Measurements from ENCODE around the gene GM2A. TPM values are rescaled to one million over a fixed set of nuclear protein-coding genes. Genes with fewer than 3 reads are reported as not detected.
"Not testable (repeated sequence)": the region's sequence is repeated elsewhere in the genome, so short reads cannot be mapped to it uniquely, and the experiment has no call there.

Gene GM2A
- polyA plus RNA-seq, 5 donors, result 29.6 to 39.3 (median 33.3) TPM

GRCh38 chr5:151250346-151251000 is 2.5 kb upstream of the GM2A start:
- no peak for DNase-seq

DNA sequence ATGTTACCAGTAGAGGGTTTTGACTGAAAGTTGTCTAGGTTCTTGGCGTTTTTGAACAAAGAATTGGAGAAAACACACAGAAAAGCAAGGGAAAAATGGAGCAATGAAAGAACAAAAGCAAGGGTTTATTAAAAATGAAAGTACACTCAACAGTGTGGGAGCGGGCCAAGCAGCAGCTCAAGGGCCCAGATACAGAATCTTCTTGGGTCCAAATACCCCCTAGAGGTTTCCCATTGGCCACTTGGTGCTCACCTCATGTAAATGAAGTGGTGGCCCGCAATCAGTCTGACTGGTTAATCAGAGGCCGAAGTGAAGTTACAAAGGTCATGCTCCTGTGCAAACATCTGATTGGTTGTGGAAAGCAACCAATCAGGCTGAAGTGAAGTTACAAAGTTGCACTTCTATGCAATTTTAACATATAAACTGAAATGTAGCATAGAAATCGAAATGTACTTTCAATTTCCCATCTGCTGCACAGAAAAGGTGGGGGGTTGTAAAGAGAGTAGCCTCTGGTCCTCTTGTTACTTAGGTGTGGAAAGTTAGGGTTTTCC is 1.9 kb upstream of the GM2A start:
- no peak for DNase-seq

DNA sequence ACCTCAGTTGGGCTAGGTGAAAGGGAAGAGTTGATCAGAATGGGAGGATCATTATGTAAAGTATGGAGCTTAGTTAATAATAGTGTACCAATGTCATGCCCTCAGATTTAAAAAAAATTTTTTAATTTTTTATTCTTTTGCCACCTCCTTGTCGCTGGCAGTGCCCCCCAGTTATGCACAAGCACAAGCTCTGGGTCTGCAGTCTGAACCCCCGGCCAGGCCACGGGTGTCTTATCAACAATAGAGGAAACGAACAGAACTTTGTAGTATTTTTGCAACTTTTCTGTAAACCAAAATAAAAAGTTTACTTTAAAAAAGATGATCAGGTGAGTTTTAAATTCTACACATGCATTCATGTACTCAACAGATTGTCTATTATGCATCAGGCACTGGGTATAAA is 1.4 kb upstream of the GM2A start:
- no peak for DNase-seq

DNA sequence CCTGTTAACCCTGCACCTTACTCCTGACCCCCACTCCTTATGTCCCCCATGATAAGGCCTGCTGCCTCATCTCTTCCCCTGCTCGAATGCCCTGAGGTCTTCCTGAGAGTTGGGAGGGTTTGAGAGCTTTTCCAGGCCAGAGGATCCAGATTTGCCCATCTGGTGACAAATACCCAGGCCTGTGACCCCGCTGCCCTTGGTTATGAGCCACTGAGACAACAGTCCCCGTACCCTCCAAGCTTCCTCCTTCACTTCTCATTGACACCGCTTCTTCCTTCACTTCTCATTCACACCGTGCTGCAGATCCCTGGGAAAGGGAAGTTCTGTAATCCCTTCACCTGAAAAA is 593 bp downstream of the GM2A start:
- no peak for DNase-seq

- DNase-seq, result no peak
Observed at GRCh38 chr5:151254556-151254955, 1.6 kb downstream of the GM2A start.

DNA sequence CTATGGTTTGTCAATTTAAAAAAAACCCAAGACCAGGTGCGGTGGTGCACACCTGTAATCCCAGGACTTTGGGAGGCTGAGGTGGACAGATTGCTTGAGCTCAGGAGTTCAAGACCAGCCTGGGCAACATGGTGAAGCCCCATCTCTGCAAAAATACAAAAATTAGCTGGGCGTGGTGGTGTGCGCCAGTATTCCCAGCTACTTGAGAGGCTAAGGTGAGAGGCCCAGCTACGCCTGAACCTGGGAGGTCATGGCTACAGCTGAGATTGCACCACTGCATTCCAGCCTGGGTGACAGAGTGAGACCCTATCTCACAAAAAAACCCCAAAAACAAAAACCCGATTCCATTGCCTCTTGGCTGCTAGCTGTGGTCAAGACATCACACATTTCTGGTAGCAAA is 2.0 kb downstream of the GM2A start:
- not testable (repeated sequence) for DNase-seq

- DNase-seq, result no peak
Observed at GRCh38 chr5:151255621-151256286, 2.8 kb downstream of the GM2A start.

DNA sequence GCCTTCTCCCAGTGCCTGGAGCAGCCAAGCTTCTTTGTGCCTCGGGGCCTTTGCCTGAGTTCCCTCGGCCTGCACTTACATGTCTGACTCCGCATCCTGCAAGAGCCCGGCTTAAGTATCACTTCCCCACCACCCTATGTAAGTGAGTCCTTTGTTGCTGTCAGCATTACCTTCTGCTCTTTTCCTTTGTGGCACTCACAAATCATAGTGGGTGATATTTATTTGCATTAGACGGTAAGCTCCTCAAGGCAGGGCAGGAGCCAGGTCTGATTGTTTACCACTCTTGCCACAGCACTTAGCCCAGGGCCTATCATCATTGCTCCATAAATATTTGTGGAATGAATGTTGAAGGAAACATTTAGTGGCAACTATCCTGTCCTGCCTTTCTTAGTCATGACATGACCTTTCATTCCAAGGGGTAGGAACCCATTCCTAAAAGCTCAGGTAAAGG is 4.8 kb downstream of the GM2A start:
- no peak for DNase-seq

GRCh38 chr5:151258201-151258611 is 5.2 kb downstream of the GM2A start:
- no peak for DNase-seq

GRCh38 chr5:151258816-151259215 is 5.8 kb downstream of the GM2A start:
- DNase-seq, result no peak

GRCh38 chr5:151259931-151260330 is 6.9 kb downstream of the GM2A start:
- no peak for DNase-seq

DNA sequence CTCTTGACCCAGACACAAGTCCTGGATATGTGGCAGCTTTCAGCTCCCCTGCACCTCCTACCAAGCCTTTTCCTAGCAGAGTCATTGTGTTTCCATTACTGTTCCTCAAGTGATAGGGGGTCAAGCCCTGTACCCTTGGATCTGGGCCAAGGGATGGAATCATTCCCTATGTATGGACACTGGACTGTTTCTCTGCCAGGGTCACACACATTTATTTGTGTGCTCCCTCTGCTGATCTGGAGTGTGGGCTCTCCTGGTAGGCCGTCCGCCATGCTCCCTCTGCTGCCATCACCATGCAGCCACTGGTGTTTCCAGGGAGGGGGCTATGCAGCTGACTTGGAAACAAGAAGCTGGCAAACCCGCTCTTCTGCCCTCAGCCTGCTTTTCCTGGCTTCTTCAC is 9.5 kb downstream of the GM2A start:
- DNase-seq, result no peak

DNA sequence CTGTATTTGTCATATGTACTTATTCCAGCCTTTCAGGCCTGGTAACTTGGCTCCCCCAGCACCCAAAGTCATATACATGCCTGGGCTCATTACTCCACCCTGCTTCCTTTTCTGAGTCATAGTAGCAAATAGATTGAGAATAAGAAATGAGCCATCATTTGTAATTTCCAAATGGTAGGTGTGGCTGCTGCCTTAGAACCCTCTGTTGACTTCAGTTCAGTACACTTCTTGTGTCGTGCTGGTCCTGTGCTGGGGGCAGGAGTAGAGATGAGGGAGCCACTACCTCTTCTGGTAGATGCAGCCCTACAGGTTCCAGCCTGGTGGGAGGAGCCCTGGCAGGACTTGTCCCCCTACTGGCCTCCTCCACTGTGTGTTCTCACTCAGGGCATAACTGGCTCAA is 11.1 kb downstream of the GM2A start:
- no peak for DNase-seq

DNA sequence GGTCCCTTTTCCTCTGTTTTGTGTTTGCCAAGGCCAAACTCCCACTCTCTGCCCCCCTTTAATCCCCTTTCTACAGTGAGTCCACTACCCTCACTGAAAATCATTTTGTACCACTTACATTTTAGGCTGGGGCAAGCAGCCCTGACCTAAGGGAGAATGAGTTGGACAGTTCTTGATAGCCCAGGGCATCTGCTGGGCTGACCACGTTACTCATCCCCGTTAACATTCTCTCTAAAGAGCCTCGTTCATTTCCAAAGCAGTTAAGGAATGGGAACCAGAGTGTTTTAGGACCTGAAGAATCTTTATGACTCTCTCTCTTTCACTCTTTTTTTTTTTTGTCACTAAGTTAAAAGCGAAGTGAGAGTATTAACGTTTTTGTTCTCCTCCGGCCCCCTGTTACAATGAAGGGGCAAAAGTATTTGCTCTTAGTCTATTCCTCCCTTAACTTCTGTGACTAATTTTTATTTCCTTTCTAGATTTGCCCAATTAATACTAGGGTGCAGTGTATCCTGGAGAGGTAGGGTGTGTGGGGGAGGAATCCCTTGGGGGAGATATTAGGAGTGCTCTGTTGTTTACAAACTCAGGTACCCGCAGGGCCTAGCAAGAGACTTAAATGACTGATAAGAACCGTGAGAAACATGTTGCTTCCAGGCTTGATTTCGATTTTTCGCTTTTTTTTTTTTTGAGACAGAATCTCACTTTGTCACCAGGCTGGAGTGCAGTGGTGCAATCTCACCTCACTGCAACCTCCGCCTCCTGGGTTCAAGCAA is 14.7 kb downstream of the GM2A start:
- no peak for DNase-seq

GRCh38 chr5:151270599-151270998 is 17.6 kb downstream of the GM2A start:
- no peak for DNase-seq

- DNase-seq, result no peak
Observed at GRCh38 chr5:151271336-151271735, 18.4 kb downstream of the GM2A start.

GRCh38 chr5:151274666-151275065 is 21.7 kb downstream of the GM2A start:
- DNase-seq, result no peak

DNA sequence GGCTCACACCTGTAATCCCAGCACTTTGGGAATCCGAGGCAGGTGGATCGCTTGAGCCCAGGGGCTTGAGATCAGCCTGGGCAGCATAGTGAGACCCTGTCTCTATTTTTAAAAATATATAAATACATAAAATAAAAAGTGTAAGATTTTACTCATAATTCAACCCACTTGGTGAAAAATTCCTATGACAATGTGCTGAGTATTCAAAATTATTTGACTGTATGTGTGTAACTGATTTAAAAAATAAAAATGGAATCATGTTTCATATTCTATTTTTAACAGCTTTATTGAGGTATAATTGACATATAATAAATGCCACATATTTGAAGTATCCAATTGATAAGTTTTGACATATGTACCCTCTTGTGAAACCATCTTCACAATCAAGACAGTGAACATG is 22.8 kb downstream of the GM2A start:
- no peak for DNase-seq

GRCh38 chr5:151278845-151279244 is 25.9 kb downstream of the GM2A start:
- no peak for DNase-seq

DNA sequence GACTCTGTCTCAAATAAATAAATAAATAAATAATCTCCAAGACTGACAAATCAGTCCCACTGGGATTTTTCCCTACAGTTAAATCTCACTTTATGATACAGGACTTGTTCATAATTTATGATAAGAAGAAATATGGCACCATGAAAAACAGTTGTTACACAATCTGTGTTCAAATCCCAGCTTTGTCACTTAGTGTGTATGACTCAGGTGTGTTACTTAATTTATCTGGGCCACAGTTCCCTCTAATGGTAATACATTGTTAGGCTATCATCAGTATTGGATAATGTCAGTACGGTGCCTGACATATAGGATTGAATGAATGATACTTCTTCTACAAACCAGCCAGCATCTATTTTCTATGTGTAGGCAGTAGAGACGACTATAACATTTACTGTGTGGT is 27.5 kb downstream of the GM2A start:
- no peak for DNase-seq

DNA sequence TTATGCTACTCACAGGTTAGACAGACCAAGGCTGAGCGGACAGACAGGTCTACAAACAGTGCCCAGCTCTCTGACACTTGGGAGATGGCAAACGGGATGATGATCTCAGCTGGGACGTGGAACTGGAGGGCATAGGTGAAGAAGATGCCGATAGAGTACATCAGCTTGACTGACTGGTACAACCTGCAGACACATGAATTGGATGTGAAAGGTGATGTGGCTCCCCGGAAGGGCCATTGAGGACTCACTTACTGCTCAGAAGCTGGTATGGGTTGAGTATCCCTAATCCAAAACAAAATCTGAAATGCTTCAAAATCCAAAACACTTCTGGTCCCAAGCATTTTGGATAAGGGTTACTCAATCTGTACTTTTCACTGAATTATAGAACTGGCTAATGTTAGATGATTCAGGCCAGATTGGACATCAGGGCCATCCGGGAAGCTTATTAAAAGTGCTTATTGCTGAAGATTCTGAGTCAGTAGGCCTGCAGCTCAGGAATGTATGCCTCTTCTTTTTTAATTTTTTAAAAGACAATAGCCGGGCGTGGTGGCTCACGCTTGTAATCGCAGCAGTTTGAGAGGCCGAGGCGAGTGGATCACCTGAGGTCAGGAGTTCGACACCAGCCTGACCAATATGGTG is 28.1 kb downstream of the GM2A start:
- no peak for DNase-seq

- no peak for DNase-seq
Observed at GRCh38 chr5:151283120-151283825, 30.3 kb downstream of the GM2A start.
